Activated T-cell treated with anti-CD3 and anti-CD28 coated beads for 1 hour (primary cell): Measurements from ENCODE around the gene LRP1B.
"Not testable (repeated sequence)": the region's sequence is repeated elsewhere in the genome, so short reads cannot be mapped to it uniquely, and the experiment has no call there.

Experiments
- DNase-seq: peaks from one replicate; pipeline ENCODE4 v3.0.0-alpha.2; 2020; ENCODE audit warnings: low read depth

LRP1B gene

DNA sequence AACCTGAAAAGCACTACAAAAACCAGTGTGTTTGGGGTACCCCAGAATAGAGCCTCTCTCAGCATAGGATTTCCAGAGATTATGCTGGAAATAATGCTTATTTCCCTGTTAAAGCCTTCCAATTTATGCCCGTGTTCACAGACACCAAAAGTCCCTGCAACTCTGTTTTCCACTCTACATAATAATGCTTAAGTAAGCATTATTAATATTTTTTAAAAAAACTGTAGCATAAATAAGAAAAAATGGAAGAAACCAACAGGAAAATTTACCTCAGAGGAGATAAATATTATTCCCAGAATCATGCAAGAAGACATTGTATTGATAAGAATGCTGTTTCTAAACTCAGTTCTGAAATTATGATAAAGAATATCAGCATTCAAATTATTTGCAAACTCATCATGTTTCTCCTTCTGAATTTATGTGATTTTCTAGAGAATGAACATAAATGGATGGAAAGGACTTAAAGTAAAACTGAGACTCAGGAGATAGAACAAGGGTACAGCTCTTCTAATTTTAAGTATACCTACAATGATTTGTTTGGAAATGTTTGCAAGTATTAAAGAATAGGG lies 241.7 kb downstream of the LRP1B start:
- DNase-seq = no peak

DNA sequence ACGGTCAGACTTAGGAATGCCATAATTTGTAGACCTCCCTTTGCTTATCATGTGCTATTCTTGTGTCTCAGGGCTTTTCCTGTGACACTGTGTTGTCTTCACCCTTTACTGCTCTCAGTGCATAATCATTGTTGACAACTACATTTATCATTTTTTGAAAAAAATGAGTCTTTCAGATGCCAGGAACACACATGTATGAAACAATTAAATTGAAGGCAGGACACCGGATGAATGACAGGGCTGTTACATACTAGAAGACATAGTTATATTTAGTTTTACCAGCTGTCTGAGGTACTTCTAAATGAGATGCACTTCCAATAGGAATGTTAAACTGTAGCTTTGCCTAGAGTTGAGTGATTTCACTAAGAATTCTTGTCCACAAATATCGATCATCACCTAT lies 243.5 kb downstream of the LRP1B start:
- no peak for DNase-seq

GRCh38 chr2:141878016-141878415 lies 252.8 kb downstream of the LRP1B start:
- no peak for DNase-seq

DNA sequence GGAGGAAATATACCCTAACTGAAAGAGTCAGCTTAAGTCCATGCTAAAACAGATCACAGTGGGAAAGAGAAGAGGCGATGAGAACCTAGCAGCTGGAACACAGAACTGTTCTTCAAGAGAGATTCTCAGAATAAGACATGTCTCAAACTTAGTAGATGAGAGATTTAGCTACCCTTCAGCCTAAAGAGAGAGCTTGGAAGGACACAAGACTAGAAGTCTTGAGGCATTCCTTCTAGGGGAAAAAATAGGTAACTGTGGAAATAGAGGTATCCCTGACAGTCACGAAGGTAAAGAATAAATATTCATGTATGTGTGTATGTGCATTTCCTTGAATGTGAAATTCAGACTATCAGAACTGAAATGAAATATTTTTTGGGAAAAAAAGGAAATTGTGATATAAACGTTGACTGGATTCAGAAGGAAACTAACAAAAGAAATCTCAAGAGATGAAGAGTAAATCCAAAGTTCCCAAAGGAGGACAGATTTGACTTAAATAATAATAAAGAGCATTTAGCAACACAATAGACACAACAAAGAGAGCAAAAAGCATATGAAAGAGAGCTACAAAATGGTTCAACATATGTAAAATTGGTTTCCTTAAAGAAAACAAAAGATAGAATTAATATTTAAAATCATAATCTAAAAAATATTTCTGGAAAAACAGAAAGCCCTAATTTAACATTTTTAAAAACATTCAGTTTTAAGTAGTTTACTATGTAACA lies 258.7 kb downstream of the LRP1B start:
- DNase-seq = no peak

- no peak for DNase-seq
Measured at GRCh38 chr2:141869572-141869971, 261.2 kb downstream of the LRP1B start.

DNA sequence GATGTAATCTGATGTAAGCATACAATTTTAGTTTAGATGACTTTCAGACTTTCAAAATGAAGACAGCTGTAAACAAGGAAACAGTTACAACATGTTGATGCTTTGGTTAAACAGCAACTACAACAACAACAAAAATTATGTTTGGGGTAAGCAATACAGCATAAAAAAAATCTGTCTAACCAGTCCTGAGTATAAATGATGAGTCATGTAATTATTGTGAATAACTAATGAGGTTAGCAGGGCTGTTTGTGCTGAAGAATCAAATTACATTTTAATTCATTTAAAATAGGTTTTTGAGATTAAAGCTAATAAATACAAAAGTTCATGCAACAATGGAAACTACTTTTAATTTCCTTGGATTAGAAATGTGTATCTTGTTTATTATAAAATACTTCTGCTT lies 266.9 kb downstream of the LRP1B start:
- DNase-seq = no peak

GRCh38 chr2:141856215-141856919 lies 274.4 kb downstream of the LRP1B start:
- DNase-seq = no peak

DNA sequence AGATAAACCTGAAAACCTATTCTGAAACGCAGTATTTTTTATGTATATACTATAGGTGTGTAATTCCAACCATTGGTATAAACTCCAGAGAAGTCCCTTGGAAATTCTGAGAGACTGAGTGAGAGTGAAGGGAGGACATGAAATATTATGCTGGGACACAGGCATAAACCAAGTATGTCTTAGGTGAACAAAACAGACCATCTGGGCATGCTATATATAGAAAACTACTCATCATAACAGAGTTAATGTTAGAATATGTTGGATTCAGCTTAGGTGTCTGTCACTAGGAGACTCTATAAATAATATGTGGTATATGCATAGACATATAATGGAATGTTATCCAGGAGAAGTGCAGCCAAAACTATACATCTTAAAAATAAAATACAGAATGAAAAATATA lies 282.6 kb downstream of the LRP1B start:
- no peak for DNase-seq

- DNase-seq = no peak
Measured at GRCh38 chr2:141844231-141844630, 286.6 kb downstream of the LRP1B start.

- DNase-seq = no peak
Measured at GRCh38 chr2:141835103-141835502, 295.7 kb downstream of the LRP1B start.

DNA sequence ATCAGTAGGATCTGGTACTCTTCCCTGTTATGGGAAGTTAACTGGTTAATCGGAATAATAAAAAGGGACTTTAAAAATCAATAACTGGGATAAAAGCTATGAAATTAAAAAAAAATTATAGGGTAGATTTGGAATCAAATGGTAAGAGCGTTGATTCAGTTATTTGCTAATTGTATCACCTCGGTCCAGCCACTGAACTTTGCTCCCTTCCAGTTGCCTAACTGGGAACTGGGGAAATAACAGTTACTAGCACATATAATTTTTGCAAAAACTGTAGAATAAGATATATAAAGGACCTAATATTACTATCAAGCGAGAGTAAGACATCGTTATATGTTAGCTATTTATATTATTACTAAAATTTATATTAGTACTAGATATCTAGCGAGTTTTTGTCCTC lies 302.1 kb downstream of the LRP1B start:
- no peak for DNase-seq

- no peak for DNase-seq
Measured at GRCh38 chr2:141824790-141825189, 306.0 kb downstream of the LRP1B start.

DNA sequence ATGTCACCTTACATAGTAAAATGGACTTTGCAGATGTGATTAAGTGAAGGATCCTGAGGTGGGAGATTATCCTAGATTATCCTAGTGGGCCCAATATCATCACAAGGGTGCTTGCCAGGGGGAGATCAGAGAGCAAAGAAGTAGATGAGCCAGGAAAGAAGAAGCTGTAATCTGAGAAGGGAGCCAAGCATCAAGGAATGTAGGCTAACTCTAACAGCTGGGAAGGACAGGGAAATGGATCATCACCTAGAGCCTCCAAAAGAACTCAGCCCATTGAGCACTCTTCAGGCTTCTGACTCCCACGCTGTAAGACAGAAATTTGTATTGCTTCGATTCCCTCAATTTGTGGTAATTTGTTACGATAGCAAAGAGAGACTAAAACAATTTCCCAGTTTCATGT lies 309.9 kb downstream of the LRP1B start:
- DNase-seq = no peak

- not testable (repeated sequence) for DNase-seq
Measured at GRCh38 chr2:141815320-141815719, 315.5 kb downstream of the LRP1B start.

DNA sequence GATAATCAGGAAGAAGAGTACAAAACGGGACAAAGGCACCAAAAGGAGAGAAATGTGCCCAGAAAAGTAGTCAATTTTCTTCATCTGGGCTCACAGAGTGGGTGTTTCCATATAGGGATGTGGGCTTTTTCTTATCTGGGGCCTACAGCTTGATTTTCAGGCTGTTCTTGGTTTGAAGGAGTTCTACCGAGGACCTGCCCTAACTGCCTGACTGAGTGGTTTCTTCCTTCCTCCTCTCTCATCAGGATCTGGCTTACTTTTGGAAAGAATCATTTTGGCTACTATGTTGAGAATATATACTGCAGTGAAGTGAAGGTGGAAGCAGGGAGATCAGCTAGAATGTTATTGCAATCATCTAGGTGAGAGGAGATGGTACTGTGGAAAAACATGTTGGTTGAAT lies 316.7 kb downstream of the LRP1B start:
- no peak for DNase-seq

DNA sequence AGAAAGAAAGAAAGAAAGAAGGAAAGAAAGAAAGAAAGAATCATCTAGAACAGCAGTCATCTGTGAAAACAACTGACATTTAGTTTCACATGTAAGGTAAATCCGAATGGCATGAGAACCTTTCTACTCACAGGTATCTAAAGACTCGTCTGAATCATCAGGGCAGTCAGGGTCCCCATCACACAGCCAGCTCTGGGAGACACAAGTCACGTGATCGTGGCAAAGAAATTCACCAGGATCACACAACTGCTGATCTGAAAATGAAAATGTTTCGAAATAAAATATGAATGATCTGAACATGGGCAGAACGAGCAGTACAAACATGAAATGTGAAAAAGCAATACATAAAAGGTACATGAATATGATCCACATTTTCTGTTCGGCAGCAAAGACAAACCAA lies 320.7 kb downstream of the LRP1B start:
- no peak for DNase-seq

- DNase-seq = no peak
Measured at GRCh38 chr2:141806090-141806489, 324.7 kb downstream of the LRP1B start.

GRCh38 chr2:141805302-141805701 lies 325.5 kb downstream of the LRP1B start:
- DNase-seq = no peak

DNA sequence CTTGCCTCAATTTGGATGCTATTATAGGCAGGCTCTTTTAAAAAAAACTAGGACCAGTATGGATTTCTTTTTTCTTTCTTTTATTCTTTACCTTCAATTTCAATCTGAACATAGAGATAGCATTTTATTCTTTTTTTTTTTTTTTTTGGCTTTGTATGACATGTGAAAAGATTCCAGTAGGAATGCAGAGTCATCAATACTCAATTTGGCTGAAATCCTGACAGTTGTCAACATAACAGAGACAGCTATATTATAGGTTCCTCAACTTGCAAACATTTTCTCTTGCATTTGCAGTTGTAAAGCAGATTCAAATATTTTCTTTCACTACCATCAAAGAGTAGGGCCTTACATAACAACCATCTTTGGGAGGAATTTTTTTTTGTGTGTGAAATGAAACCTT lies 334.4 kb downstream of the LRP1B start:
- no peak for DNase-seq

- DNase-seq = no peak
Measured at GRCh38 chr2:141791521-141791920, 339.3 kb downstream of the LRP1B start.

DNA sequence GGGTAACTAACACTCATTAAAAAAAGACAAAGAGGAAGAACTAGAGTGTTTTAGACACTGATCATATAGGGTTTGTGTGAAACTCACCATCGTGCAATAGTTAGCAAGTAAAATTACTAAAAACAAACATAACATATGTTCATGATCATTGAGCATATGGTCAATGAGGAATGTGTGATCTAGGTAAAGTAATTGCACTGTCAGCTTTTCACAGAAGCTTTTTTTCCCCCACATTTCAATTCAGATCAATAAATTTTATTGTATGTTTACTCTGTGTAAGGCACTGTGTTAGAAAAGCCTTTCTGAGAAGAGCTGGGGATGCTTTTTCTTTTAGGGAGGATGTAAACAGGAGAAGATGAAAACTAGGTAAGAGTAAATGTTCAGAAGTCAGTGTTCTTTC lies 348.2 kb downstream of the LRP1B start:
- DNase-seq = no peak

DNA sequence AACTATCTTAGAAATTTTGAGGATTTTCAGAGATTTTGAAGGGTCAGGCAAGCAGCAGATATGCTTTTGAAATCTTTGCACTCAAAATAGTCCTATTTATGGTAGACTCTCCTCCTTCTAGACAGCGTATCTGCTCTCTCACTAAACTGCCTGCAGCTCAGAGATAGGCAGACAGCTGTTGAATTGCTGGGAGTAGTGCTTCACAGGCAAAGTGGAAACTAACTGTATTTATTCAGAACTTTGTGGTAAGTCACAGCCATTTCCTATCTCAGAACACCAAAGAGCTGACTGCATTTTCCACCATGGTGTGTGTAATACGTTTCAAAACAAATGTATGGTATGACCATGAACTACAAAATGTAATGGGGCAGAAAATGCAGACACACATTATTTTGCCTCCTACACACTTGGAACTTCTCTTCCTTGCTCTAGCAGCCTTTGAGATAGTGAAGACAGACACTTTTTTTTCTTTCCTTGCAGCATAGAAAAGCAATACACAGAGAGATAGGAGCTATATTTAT lies 352.4 kb downstream of the LRP1B start:
- no peak for DNase-seq

DNA sequence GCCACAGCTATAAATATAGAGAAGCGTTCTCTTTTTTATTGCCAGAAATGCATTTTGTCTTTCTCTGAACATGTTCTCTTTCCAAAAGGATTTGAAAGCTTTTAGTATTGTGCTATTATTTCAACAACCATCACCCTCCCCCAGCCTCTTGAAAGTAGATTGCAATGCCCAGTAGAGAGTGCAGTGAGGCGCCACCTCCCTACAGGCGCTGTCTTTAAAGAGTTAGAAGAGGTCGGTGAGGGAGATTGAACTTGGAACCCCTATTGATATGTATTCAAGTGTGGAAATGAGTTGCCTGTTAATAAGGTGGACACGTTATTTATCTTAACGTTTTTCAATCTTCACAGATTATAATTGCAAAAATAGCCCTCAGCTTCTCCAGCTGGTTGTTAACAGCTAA lies 360.3 kb downstream of the LRP1B start:
- no peak for DNase-seq
